Caco-2 (cell line): Measurements from ENCODE around the gene KIAA1671. TPM values are rescaled to one million over a fixed set of nuclear protein-coding genes. Genes with fewer than 3 reads are reported as not detected.

Source experiments
- BruUV-seq: library from RNA; stranded (reverse); fragments of 400-500 nt; replicated peaks from 2 replicates; lab custom pipeline; 2021; lab: Mats Ljungman, UMichigan
- CTCF ChIA-PET: fragments of 300-600 bp; sonication (Branson Sonifier 250); formaldehyde crosslinking; loops from one replicate; lab custom pipeline; 2022; ENCODE audit warnings: antibody characterized with exemption; lab: Charles Lee
- POLR2A ChIA-PET: fragments of 300-600 bp; sonication (Branson Sonifier 250); formaldehyde crosslinking; loops from one replicate; lab custom pipeline; 2022; ENCODE audit warnings: antibody characterized with exemption; lab: Charles Lee
- DNase-seq, 2 experiments: peaks; one replicate each; pipeline versions ENCODE4 v3.0.0 to v3.0.0-alpha.2; 2020 to 2022
- H3K27me3 ChIP-seq: replicated peaks from 2 replicates; pipeline ENCODE4 v1.6.0; 2011; ENCODE audit warnings: low read length; ENCODE audit not compliant: control insufficient read depth, insufficient read depth
- H3K36me3 ChIP-seq: 2 replicates; pipeline ENCODE4 v1.5.1; 2011; ENCODE audit warnings: low read length; ENCODE audit not compliant: control insufficient read depth, insufficient read depth
- H3K4me1 ChIP-seq: fragments of 250-450 bp; sonication (Bioruptor Pico); 2 replicates; pipeline ENCODE4 v1.5.1; 2020; ENCODE audit warnings: mild to moderate bottlenecking
- H3K4me3 ChIP-seq: 2 replicates; pipeline ENCODE4 v1.5.1; 2011; ENCODE audit warnings: low read depth, mild to moderate bottlenecking, control low read depth, low read length
- H3K9me3 ChIP-seq: fragments of 250-450 bp; sonication (Bioruptor Pico); 2 replicates; pipeline ENCODE4 v1.5.1; 2020; ENCODE audit warnings: mild to moderate bottlenecking, moderate library complexity
- H3K27ac Mint-ChIP-seq: one replicate; pipeline ENCODE4 v1.8.0; 2022; ENCODE audit warnings: mixed read lengths; ENCODE audit not compliant: unreplicated experiment
- H3K27me3 Mint-ChIP-seq: one replicate; pipeline ENCODE4 v1.8.0; 2022; ENCODE audit warnings: mixed read lengths; ENCODE audit not compliant: insufficient read depth, unreplicated experiment
- H3K36me3 Mint-ChIP-seq: one replicate; pipeline ENCODE4 v1.8.0; 2022; ENCODE audit warnings: mild to moderate bottlenecking, mixed read lengths; ENCODE audit not compliant: insufficient read depth, unreplicated experiment
- H3K4me1 Mint-ChIP-seq: one replicate; pipeline ENCODE4 v1.8.0; 2022; ENCODE audit warnings: low read depth, mixed read lengths; ENCODE audit not compliant: unreplicated experiment
- H3K4me3 Mint-ChIP-seq: one replicate; pipeline ENCODE4 v1.8.0; 2022; ENCODE audit warnings: mild to moderate bottlenecking, moderate library complexity, mixed read lengths; ENCODE audit not compliant: unreplicated experiment
- H3K9me3 Mint-ChIP-seq: one replicate; pipeline ENCODE4 v1.8.0; 2022; ENCODE audit warnings: mixed read lengths; ENCODE audit not compliant: unreplicated experiment
- intact Hi-C: fragments of 100-400 bp; cut with micrococcal nuclease; formaldehyde crosslinking; loops from one replicate; pipeline ENCODE4 v1.10.0; 2022; ENCODE audit not compliant: unreplicated experiment
- total RNA-seq: library from RNA; stranded (reverse); gene quantifications from 2 replicates; pipeline ENCODE4 v1.2.3, GENCODE V29; 2022
- TF ChIP-seq, protein P1 (sequence below), 2 experiments: fragments of 200-600 bp in 1 of 2; IDR thresholded peaks; 1 replicate in 1 of 2; 2 replicates in 1 of 2; pipeline versions ENCODE4 v1.5.1 to v1.8.0; 2011 to 2022; ENCODE audit warnings: antibody characterized with exemption in 1 of 2, control low read depth in 1 of 2, inconsistent platforms in 1 of 2, low read depth in 1 of 2, low read length in 1 of 2, mild to moderate bottlenecking in 1 of 2, moderate library complexity in 1 of 2; ENCODE audit not compliant: insufficient read depth in 1 of 2, severe bottlenecking in 1 of 2, unreplicated experiment in 1 of 2

KIAA1671 gene
- total RNA-seq, 1 experiment from 2014 or later, result 28.6 TPM

GRCh38 chr22:25167082-25167481, 214.6 kb downstream of the KIAA1671 start:
- no TSS peak for BruUV-seq
- no peaks in the 10 kb centered on the region for H3K27me3 Mint-ChIP-seq
- DNase-seq, result no peak
- ChIA-PET POLR2A (no interaction called here), CTCF (no interaction called here)
- intact Hi-C loops, result no loop called here
- Histone ChIP-seq H3K4me1 (no peaks in the 10 kb centered on the region), H3K36me3 (no peaks in the 10 kb centered on the region), H3K27me3 (no peaks in the 10 kb centered on the region), H3K4me3 (no peak overlapping the region), H3K9me3 (no peaks in the 10 kb centered on the region)
- TF ChIP-seq, protein P1, sequence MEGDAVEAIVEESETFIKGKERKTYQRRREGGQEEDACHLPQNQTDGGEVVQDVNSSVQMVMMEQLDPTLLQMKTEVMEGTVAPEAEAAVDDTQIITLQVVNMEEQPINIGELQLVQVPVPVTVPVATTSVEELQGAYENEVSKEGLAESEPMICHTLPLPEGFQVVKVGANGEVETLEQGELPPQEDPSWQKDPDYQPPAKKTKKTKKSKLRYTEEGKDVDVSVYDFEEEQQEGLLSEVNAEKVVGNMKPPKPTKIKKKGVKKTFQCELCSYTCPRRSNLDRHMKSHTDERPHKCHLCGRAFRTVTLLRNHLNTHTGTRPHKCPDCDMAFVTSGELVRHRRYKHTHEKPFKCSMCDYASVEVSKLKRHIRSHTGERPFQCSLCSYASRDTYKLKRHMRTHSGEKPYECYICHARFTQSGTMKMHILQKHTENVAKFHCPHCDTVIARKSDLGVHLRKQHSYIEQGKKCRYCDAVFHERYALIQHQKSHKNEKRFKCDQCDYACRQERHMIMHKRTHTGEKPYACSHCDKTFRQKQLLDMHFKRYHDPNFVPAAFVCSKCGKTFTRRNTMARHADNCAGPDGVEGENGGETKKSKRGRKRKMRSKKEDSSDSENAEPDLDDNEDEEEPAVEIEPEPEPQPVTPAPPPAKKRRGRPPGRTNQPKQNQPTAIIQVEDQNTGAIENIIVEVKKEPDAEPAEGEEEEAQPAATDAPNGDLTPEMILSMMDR (IDR thresholded peaks at IDR 0.05; ENCODE audit: insufficient read depth in 1 of 2, low read depth in 1 of 2, low read length in 1 of 2, severe bottlenecking in 1 of 2, unreplicated experiment in 1 of 2), result no peak
- no peaks in the 10 kb centered on the region for H3K4me1 Mint-ChIP-seq
- no peaks in the 10 kb centered on the region for H3K9me3 Mint-ChIP-seq
- H3K27ac Mint-ChIP-seq, result no peak overlapping the region
- no peak overlapping the region for H3K4me3 Mint-ChIP-seq
- H3K36me3 Mint-ChIP-seq, result peaks cover 10% of the 10 kb centered on the region

DNA sequence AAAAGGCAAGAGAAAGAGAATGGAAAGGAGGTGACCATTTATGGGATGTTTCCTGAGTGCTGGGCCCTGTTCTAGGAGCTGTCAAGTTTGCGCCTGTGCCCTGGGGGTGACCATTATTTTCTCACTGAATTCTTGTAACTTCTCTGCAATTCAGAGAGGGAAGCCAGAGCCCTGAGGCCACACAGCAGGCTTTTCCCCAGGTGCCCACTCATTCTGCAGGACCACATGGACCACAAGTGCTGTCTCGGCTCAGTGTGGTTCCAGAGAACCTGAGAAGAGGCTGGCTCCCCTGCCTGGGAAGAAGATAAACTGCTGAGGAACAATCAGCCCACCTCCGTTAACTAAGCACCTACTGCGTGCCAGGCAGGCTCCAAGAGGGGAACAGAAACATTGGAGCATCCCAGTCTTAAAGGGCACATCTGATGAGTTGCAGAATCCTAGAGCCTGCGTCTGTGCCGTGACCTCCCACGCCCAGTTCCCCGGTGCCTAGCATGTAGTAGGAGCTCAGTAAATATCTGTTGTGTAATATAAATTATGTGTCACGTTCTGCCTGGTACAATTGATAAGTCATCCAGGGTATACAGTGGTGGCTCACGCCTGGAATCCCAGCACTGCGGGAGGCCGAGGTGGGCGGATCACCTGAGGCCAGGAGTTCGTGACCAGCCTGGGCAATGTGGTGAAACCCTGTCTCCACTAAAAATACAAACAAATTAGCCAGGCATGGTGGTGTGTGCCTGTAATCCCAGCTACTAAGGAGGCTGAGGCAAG, 215.5 kb downstream of the KIAA1671 start:
- no peak overlapping the region for H3K4me3 Mint-ChIP-seq
- intact Hi-C loops, result no loop called here
- CTCF ChIA-PET, result interaction anchor here (1.0 kb wide), 1 partner anchor 35 kb away, joined by 3 read pairs; no protein-coding TSS in a partner anchor

DNA sequence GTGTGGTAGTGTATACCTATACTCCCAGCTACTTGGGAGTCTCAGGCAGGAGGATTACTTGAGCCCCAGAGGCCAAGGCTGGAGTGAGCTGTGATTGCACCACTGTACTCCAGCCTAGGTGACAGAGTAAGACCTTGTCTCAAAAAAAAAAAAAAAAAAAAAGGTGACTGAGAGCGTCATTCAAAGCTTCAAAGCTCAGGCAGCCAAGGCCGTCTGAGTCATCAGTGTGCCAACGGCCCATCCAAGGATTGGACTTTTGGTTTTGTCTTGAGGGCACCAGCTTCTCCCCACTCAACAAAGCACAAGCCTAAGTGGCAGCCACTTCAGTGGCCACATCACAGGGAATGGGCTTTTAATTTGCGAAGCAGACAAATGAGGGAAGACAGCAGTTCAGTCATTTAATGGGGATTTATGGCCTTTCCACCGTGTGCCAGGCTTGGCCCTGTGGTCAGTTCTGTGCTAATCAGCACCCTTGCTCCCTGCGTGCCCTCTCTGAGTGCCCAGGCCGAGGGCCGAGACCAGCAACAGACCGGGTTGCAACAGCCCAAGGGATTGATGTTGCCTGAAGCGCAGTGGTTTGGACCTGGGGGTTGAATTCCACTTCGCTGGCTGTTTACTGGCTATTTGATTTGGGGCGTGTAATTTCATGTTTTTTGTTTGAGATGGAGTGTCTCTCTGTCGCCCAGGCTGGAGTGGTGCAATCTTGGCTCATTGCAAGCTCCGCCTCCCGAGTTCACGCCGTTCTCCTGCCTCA, 216.9 kb downstream of the KIAA1671 start:
- H3K4me1 Mint-ChIP-seq, result no peaks in the 10 kb centered on the region
- H3K9me3 Mint-ChIP-seq, result no peaks in the 10 kb centered on the region
- TF ChIP-seq, protein P1 (IDR thresholded peaks at IDR 0.05; ENCODE audit: insufficient read depth in 1 of 2, low read depth in 1 of 2, low read length in 1 of 2, severe bottlenecking in 1 of 2, unreplicated experiment in 1 of 2), result no peak
- ChIA-PET CTCF (interaction anchor here (0.6 kb wide), 1 partner anchor 43 kb away, joined by 4 read pairs; no protein-coding TSS in a partner anchor), POLR2A (interaction anchor here (0.5 kb wide), 1 partner anchor 18 kb away, joined by 9 read pairs; no protein-coding TSS in a partner anchor)
- BruUV-seq, result no TSS peak
- Histone ChIP-seq H3K27me3 (no peaks in the 10 kb centered on the region), H3K4me1 (no peaks in the 10 kb centered on the region), H3K36me3 (no peaks in the 10 kb centered on the region), H3K4me3 (no peak overlapping the region), H3K9me3 (no peaks in the 10 kb centered on the region)
- H3K27ac Mint-ChIP-seq, result no peak overlapping the region
- H3K4me3 Mint-ChIP-seq, result no peak overlapping the region
- no peak for DNase-seq
- no peaks in the 10 kb centered on the region for H3K27me3 Mint-ChIP-seq
- peaks cover 13% of the 10 kb centered on the region for H3K36me3 Mint-ChIP-seq
- intact Hi-C loops, result no loop called here

More for the DNA sequence above, 215.5 kb downstream of the KIAA1671 start:
- Mint-ChIP-seq H3K4me1 (no peaks in the 10 kb centered on the region), H3K36me3 (peaks cover 13% of the 10 kb centered on the region), H3K27ac (no peak overlapping the region), H3K9me3 (no peaks in the 10 kb centered on the region), H3K27me3 (no peaks in the 10 kb centered on the region)
- Histone ChIP-seq H3K27me3 (no peaks in the 10 kb centered on the region), H3K4me1 (no peaks in the 10 kb centered on the region), H3K4me3 (no peak overlapping the region), H3K9me3 (no peaks in the 10 kb centered on the region), H3K36me3 (no peaks in the 10 kb centered on the region)
- POLR2A ChIA-PET, result no interaction called here
- no peak for DNase-seq
- BruUV-seq, result no TSS peak
- TF ChIP-seq, protein P1 (IDR thresholded peaks at IDR 0.05; ENCODE audit: insufficient read depth in 1 of 2, low read depth in 1 of 2, low read length in 1 of 2, severe bottlenecking in 1 of 2, unreplicated experiment in 1 of 2), result no peak
